Urinary bladder (tissue), 4 donors: ENCODE measurements around the gene SLC9B1. TPM values are rescaled to one million over a fixed set of nuclear protein-coding genes. Genes with fewer than 3 reads are reported as not detected.

Source experiments
- DNase-seq: peaks from one replicate; pipeline ENCODE4 v3.0.0-alpha.2; 2015; ENCODE audit errors: extremely low spot score
- H3K27ac ChIP-seq: one replicate; pipeline ENCODE4 v1.5.1; 2013; ENCODE audit warnings: low read depth, mild to moderate bottlenecking, moderate library complexity
- H3K36me3 ChIP-seq: one replicate; pipeline ENCODE4 v1.6.1; 2013; ENCODE audit warnings: mild to moderate bottlenecking, moderate library complexity; ENCODE audit not compliant: insufficient read depth
- H3K4me1 ChIP-seq: one replicate; pipeline ENCODE4 v1.6.1; 2013; ENCODE audit warnings: mild to moderate bottlenecking, moderate library complexity; ENCODE audit not compliant: insufficient read depth
- H3K4me3 ChIP-seq: one replicate; pipeline ENCODE4 v1.5.1; 2013; ENCODE audit warnings: low read depth, low read length
- WGBS: extraction: QIAGEN DNeasy Blood & Tissue Kit; methylation state at CpG from one replicate; pipeline ENCODE4 v1.1.7; 2013; 5-methylcytosine and 5-hydroxymethylcytosine counted together
- polyA plus RNA-seq: library from polyadenylated mRNA; stranded (reverse); fragments of 200-250 nt; gene quantifications from one replicate; pipeline ENCODE4 v1.2.3, GENCODE V29; 2013
- total RNA-seq: library from RNA; depleted of rRNA; stranded (reverse); fragments of >200 nt; gene quantifications from one replicate; pipeline ENCODE4 v1.2.3, GENCODE V29; 2014
- donor health status: healthy with polysubstance abuse.
- donor health status: healthy.

Gene SLC9B1
- total and polyA plus RNA-seq, 2 donors = 0.61 to 5.2 TPM

DNA sequence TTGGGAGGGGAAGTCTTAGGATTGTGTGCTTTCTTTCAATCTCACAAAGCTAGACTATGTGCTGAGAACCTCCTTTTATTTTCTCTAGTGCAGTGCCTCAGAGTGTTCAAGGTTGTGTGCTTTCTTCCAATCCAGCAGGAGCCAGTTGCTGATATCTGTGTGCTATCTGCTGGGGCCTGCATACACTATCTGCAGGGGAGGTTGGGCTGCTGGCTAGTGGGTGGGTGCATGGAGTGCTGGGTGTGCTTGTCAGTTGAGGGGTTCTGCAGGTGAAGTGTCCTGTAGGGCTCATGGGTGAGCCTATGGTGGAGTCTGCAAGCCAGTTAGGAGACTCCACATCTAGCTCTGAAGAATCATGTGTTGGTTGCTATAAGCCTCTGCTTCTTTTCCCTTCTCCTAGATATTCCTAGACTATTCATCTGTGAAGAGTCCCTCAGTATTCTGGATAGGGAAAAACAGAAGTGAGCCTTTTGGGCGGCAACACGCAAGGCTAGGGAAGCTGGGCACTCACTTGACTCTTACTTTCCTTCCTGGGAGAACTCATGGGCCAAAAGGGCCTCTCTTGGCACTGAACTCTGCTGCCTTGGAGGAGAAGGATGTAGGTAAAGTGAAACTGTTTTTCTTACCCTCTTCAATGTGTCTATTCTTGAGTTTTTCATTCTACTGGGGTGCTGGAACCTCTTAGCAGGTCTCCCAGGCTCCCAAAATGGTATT, 158.7 kb downstream of the SLC9B1 start:
- Histone ChIP-seq H3K27ac (no peak overlapping the region), H3K4me1 (no peaks in the 10 kb centered on the region), H3K4me3 (no peak overlapping the region), H3K36me3 (no peaks in the 10 kb centered on the region)
- WGBS = 100% methylated on average over 2 of the region's 2 CpGs
- no peak for DNase-seq

DNA sequence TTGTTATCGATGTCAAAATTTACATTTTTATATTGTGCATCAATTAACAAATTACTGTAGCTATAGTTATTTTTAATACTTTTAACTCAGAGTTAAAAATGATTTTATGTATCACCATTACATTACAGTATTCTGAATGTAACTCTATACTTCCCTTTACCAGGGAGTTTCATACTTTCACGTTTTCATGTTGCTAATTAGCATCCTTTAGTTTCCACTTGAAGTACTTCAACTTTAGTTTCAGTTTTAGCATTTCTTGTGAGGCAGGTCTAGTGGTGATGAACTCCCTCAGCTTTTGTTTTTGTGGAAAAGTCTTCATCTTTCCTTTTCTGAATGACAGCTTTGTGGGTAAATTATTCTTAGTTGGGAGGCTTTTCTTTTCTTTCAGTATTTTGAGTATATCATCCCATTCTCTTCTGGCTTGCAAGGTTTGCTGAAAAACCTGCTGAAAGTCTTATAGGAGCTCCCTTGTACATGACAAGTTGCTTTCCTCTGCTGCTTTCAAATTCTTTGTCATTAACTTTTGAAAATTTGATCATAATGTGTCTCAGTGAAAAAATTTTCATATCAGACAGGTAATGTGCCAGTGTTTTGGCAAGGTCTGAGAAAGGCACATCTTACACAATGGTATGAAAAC, 160.6 kb downstream of the SLC9B1 start:
- Histone ChIP-seq H3K27ac (no peak overlapping the region), H3K36me3 (no peaks in the 10 kb centered on the region), H3K4me3 (no peak overlapping the region), H3K4me1 (no peaks in the 10 kb centered on the region)
- WGBS = 92% methylated on average over 2 of the region's 2 CpGs
- DNase-seq = no peak

Other genes starting within 250 kb of the SLC9B1 start
- 285 TPM for gene UBE2D3, start 192.2 kb downstream of the SLC9B1 start, total RNA-seq
- gene UBE2D3, start 192.2 kb downstream of the SLC9B1 start, polyA plus RNA-seq = 220 TPM
- 36.7 TPM for gene CISD2, start 150.7 kb downstream of the SLC9B1 start, total RNA-seq
- gene CISD2, start 150.7 kb downstream of the SLC9B1 start, polyA plus RNA-seq = 19.2 TPM
- gene SLC9B2, start 57.1 kb upstream of the SLC9B1 start, total RNA-seq = 22.8 TPM
- 14.9 TPM for gene SLC9B2, start 57.1 kb upstream of the SLC9B1 start, polyA plus RNA-seq
- gene BDH2, start 80.1 kb upstream of the SLC9B1 start, total RNA-seq = 78.8 TPM
- 61.6 TPM for gene BDH2, start 80.1 kb upstream of the SLC9B1 start, polyA plus RNA-seq
- gene CENPE, start 178.6 kb upstream of the SLC9B1 start, total RNA-seq = 21.8 TPM
- gene CENPE, start 178.6 kb upstream of the SLC9B1 start, polyA plus RNA-seq = 0.66 TPM